GM12878 (cell line): ENCODE data around the gene CEACAM3. TPM values are rescaled to one million over a fixed set of nuclear protein-coding genes. Genes with fewer than 3 reads are reported as not detected.

Experiments
- ATAC-seq: fragments of 200-7000 bp; cut with Tn5 transposase; 3 replicates; pipeline ENCODE4 v1.9.1; 2020; ENCODE audit warnings: mild to moderate bottlenecking, moderate library complexity
- BruUV-seq: library from RNA; stranded (reverse); fragments of 400-500 nt; replicated peaks from 2 replicates; lab custom pipeline; 2021; lab: Mats Ljungman, UMichigan
- CTCF ChIA-PET: fragments of 300-600 bp; sonication (Branson Sonifier 250); formaldehyde crosslinking; extraction: SDS; loops from one replicate; lab custom pipeline; 2021; ENCODE audit warnings: inconsistent platforms; lab: Yijun Ruan, JAX
- POLR2A ChIA-PET: fragments of 350-600 bp; formaldehyde crosslinking; extraction: SDS; loops from one replicate; lab custom pipeline; 2021; ENCODE audit warnings: inconsistent platforms; lab: Charles Lee
- RAD21 ChIA-PET: fragments of 300-600 bp; sonication (Branson Sonifier 250); formaldehyde crosslinking; loops from one replicate; lab custom pipeline; 2023; ENCODE audit warnings: antibody characterized with exemption; ENCODE audit not compliant: unreplicated experiment; lab: Charles Lee
- SMC1A ChIA-PET: fragments of 300-600 bp; sonication (Branson Sonifier 250); formaldehyde crosslinking; loops from one replicate; lab custom pipeline; 2023; ENCODE audit not compliant: unreplicated experiment, uncharacterized antibody; lab: Charles Lee
- DNase-seq: peaks from one replicate; pipeline ENCODE4 v3.0.0-alpha.2; 2011; ENCODE audit warnings: low read depth, low spot score
- FAIRE-seq: peaks from 3 replicates; lab custom pipeline; 2011; peaks lifted over from hg19 to GRCh38; lab: Jason Lieb, UNC
- H2AFZ ChIP-seq: 2 replicates; pipeline ENCODE4 v1.6.0; 2011; ENCODE audit warnings: low read depth, low read length, control low read depth; ENCODE audit not compliant: control insufficient read depth
- H3K27ac ChIP-seq: 2 replicates; pipeline ENCODE4 v1.5.1; 2011; ENCODE audit warnings: control low read depth; ENCODE audit not compliant: control insufficient read depth, insufficient read depth
- H3K27me3 ChIP-seq, 2 experiments: replicated peaks in 1 of 2; 2 replicates each; pipeline versions ENCODE4 v1.6.0 to v1.6.1; 2011; ENCODE audit warnings: low read length in 1 of 2; ENCODE audit not compliant: control insufficient read depth in 2 of 2, insufficient read depth in 2 of 2
- H3K36me3 ChIP-seq, 2 experiments: 2 replicates each; pipeline ENCODE4 v1.5.1; 2011; ENCODE audit warnings: low read length in 1 of 2; ENCODE audit not compliant: control insufficient read depth in 2 of 2, insufficient read depth in 2 of 2
- H3K4me1 ChIP-seq: 2 replicates; pipeline ENCODE4 v1.6.1; 2011; ENCODE audit warnings: mild to moderate bottlenecking, low read length, moderate library complexity, mixed read lengths; ENCODE audit not compliant: control insufficient read depth, insufficient read depth
- H3K4me2 ChIP-seq: 2 replicates; pipeline ENCODE4 v1.6.0; 2011; ENCODE audit warnings: control low read depth; ENCODE audit not compliant: control insufficient read depth, insufficient read depth
- H3K4me3 ChIP-seq: fragments of 200-600 bp; sonication (generic); 2 replicates; pipeline ENCODE4 v1.5.1; 2016
- H3K79me2 ChIP-seq: 2 replicates; pipeline ENCODE4 v1.6.0; 2011; ENCODE audit warnings: low read length; ENCODE audit not compliant: control insufficient read depth, insufficient read depth
- H3K9ac ChIP-seq: 2 replicates; pipeline ENCODE4 v1.8.0; 2011; ENCODE audit warnings: low read length, control low read depth, mixed read lengths; ENCODE audit not compliant: control insufficient read depth, insufficient read depth
- H3K9me3 ChIP-seq: replicated peaks from 3 replicates; pipeline ENCODE4 v1.5.1; 2011; ENCODE audit warnings: mild to moderate bottlenecking, low read length; ENCODE audit not compliant: control insufficient read depth, insufficient read depth
- H4K20me1 ChIP-seq: 2 replicates; pipeline ENCODE4 v1.6.0; 2011; ENCODE audit not compliant: control insufficient read depth, insufficient read depth
- BCL11A ChIP-seq: IDR thresholded peaks from 2 replicates; pipeline ENCODE4 v1.6.1; 2011; ENCODE audit warnings: low read depth, low read length
- NBN ChIP-seq: fragments of 450-650 bp; IDR thresholded peaks from 2 replicates; pipeline ENCODE4 v1.6.1; 2016
- ZBTB4 ChIP-seq: fragments of 450-650 bp; formaldehyde crosslinking; IDR thresholded peaks from 2 replicates; pipeline ENCODE4 v1.4.0; 2022; ENCODE audit warnings: mild to moderate bottlenecking, moderate library complexity
- ZNF207 ChIP-seq: fragments of 450-650 bp; IDR thresholded peaks from 2 replicates; pipeline ENCODE4 v1.6.1; 2014; ENCODE audit warnings: antibody characterized with exemption, mild to moderate bottlenecking, borderline replicate concordance
- ZNF592 ChIP-seq: fragments of 450-650 bp; IDR thresholded peaks from 2 replicates; pipeline ENCODE4 v1.6.1; 2017; ENCODE audit warnings: mild to moderate bottlenecking, moderate library complexity
- WGBS: methylation state at CpG from one replicate; pipeline ENCODE4 v1.1.6; 2016; ENCODE audit warnings: low lambda C conversion rate; ENCODE audit not compliant: insufficient replicate concordance, insufficient coverage; ENCODE audit errors: missing lambda C conversion rate; 5-methylcytosine and 5-hydroxymethylcytosine counted together
- in situ Hi-C: fragments of 300-500 bp; cut with MboI; formaldehyde crosslinking; loops from 9 replicates; pipeline ENCODE4 v1.14.3; 2018; ENCODE audit warnings: mixed read lengths
- intact Hi-C: fragments of 100-400 bp; cut with micrococcal nuclease; formaldehyde crosslinking; loops from one replicate; pipeline ENCODE4 v1.14.2; 2022; ENCODE audit not compliant: unreplicated experiment
- polyA plus RNA-seq, 11 experiments: library from polyadenylated mRNA; depleted of rRNA in 4 of 11; unstranded in 6 of 11; stranded (reverse) in 5 of 11; fragments of >200 nt; fragmentation: Nextera tagmentation in 4 of 11; fragmentation: Illumina TruSeq in 1 of 11; extraction: Ambion mirVana in 4 of 11; extraction: Trizol in 1 of 11; gene quantifications; 1 replicate in 1 of 11; 2 replicates in 10 of 11; pipeline versions ENCODE4 v1.2.1 to v1.2.3, GENCODE V29; 2011 to 2016; ENCODE audit warnings: inconsistent platforms in 2 of 11, missing spikeins in 2 of 11, low read depth in 1 of 11
- total RNA-seq, 4 experiments: library from RNA; depleted of rRNA in 3 of 4; stranded (reverse); fragments of >200 nt in 3 of 4; fragmentation: Illumina TruSeq in 1 of 4; extraction: Trizol in 1 of 4; gene quantifications; 2 replicates each; pipeline versions ENCODE4 v1.2.1 to v1.2.3, GENCODE V29; 2013 to 2021

CEACAM3 gene
- total and polyA plus RNA-seq, 10 of the 15 experiments (the other 5 are each of a cell fraction or from before 2014, with no cell fraction given) = not detected

GRCh38 chr19:41808663-41809566, 12.5 kb downstream of the CEACAM3 start (continued):
- TF ChIP-seq ZNF592 (no peak), ZNF207 (no peak), BCL11A (no peak)

- no peak overlapping the region for H2AFZ ChIP-seq
- no peak overlapping the region for H3K9ac ChIP-seq
- TF ChIP-seq NBN = no peak
- TF ChIP-seq ZBTB4 (CRISPR knock-in tag) = no peak
- TF ChIP-seq, all 136 proteins: peak for 0
- FAIRE-seq = no peak
- no peaks in the 10 kb centered on the region for H3K79me2 ChIP-seq
- ChIA-PET RAD21 (interaction anchor here (1.0 kb wide), 1 partner anchor 57 kb away, joined by 3 read pairs; no protein-coding TSS in a partner anchor), POLR2A (interaction anchor here (1.2 kb wide), 1 partner anchor 50 kb away, joined by 3 read pairs; the partner anchor contains the start of gene RPS19), SMC1A (no interaction called here), CTCF (interaction anchor here (1.5 to 4.0 kb wide), 3 partner anchors 15 to 103 kb away, joined by 3 to 17 read pairs (median 6); no protein-coding TSS in a partner anchor)
- no peaks in the 10 kb centered on the region for H3K9me3 ChIP-seq
- no peak overlapping the region for H3K4me3 ChIP-seq
- H4K20me1 ChIP-seq = no peaks in the 10 kb centered on the region; the same call in 1 of the 2 replicates
- intact Hi-C loops (no loop called here), in situ Hi-C loops (no loop called here)
- H3K27ac ChIP-seq = no peak overlapping the region
- no peak for DNase-seq
- no peaks in the 10 kb centered on the region for H3K36me3 ChIP-seq
- 0% methylated on average over 4 of the region's 4 CpGs for WGBS
- no peaks in the 10 kb centered on the region; a peak in 1 of 4 replicates for H3K27me3 ChIP-seq
- H3K4me2 ChIP-seq = no peak overlapping the region
- ATAC-seq = no peak
- no TSS peak for BruUV-seq
- peaks cover 5% of the 10 kb centered on the region for H3K4me1 ChIP-seq
Measured at GRCh38 chr19:41810301-41810700, 13.9 kb downstream of the CEACAM3 start.
